Gastrocnemius medialis (tissue), 4 donors: ENCODE data around the gene SND1.

Source experiments
- CTCF ChIP-seq, 5 experiments: fragments of 450-650 bp in 3 of 5; fragments of 200-600 bp in 2 of 5; sonication (generic) in 2 of 5; IDR thresholded peaks in 4 of 5; conservative IDR thresholded peaks in 1 of 5; 1 replicate in 4 of 5; 2 replicates in 1 of 5; pipeline ENCODE4 v1.5.1; 2016 to 2019; ENCODE audit warnings: antibody characterized with exemption in 5 of 5, mild to moderate bottlenecking in 3 of 5, moderate library complexity in 3 of 5
- POLR2A ChIP-seq, 2 donors: fragments of 450-650 bp; IDR thresholded peaks; one replicate each; pipeline ENCODE4 v1.6.1; 2017; ENCODE audit warnings: antibody characterized with exemption in 2 of 2, mild to moderate bottlenecking in 2 of 2, moderate library complexity in 2 of 2

- TF ChIP-seq POLR2A (IDR thresholded peaks at IDR 0.05) (no peak), CTCF (IDR thresholded peaks at IDR 0.05 in 4 of 5, conservative IDR thresholded peaks at IDR 0.05 in 1 of 5) (no peak)
Observed at GRCh38 chr7:127654404-127655394, 2.7 kb downstream of the SND1 start.
